GM12892 (cell line): ENCODE measurements around the gene U2AF2.

Experiments used
- POLR2AphosphoS5 ChIP-seq: IDR thresholded peaks from 2 replicates; pipeline ENCODE4 v1.6.1; 2011; ENCODE audit warnings: low read depth, low read length, control low read depth
- TAF1 ChIP-seq: IDR thresholded peaks from 2 replicates; pipeline ENCODE4 v1.6.1; 2011; ENCODE audit warnings: low read depth, mild to moderate bottlenecking, control low read depth, low read length, borderline replicate concordance

- TF ChIP-seq POLR2AphosphoS5 (no peak), TAF1 (no peak)
Measured at GRCh38 chr19:55691561-55692481, 37.0 kb downstream of the U2AF2 start.
